IMR-90 (cell line): ENCODE measurements around the gene ZDHHC1. TPM values are rescaled to one million over a fixed set of nuclear protein-coding genes. Genes with fewer than 3 reads are reported as not detected.

Experiments used
- ATAC-seq: fragments of 200-7000 bp; cut with Tn5 transposase; 2 replicates; pipeline ENCODE4 v1.9.1; 2020; ENCODE audit warnings: low read depth, mild to moderate bottlenecking, moderate library complexity
- BruUV-seq: library from RNA; stranded (reverse); fragments of 400-500 nt; replicated peaks from 2 replicates; lab custom pipeline; 2021; lab: Mats Ljungman, UMichigan
- CTCF ChIA-PET: fragments of 300-600 bp; formaldehyde crosslinking; extraction: SDS; loops from one replicate; lab custom pipeline; 2021; ENCODE audit warnings: antibody characterized with exemption; lab: Yijun Ruan, JAX
- POLR2A ChIA-PET: fragments of 300-600 bp; sonication (Branson Sonifier 250); formaldehyde crosslinking; loops from one replicate; lab custom pipeline; 2022; ENCODE audit warnings: antibody characterized with exemption; ENCODE audit not compliant: unreplicated experiment; lab: Charles Lee
- DNase-seq: peaks from one replicate; pipeline ENCODE4 v3.0.0; 2013
- H2AFZ ChIP-seq: replicated peaks from 2 replicates; pipeline ENCODE3; 2013; ENCODE audit warnings: low read length, mild to moderate bottlenecking; ENCODE audit not compliant: poor library complexity
- H2AK5ac ChIP-seq: 2 replicates; pipeline ENCODE4 v1.6.1; 2013; ENCODE audit warnings: low read depth, low read length, inconsistent platforms
- H2AK9ac ChIP-seq: replicated peaks from 2 replicates; pipeline ENCODE3; 2013; ENCODE audit warnings: mild to moderate bottlenecking, low read depth, low read length, moderate library complexity; ENCODE audit not compliant: poor library complexity
- H2BK120ac ChIP-seq: 2 replicates; pipeline ENCODE4 v1.6.1; 2013; ENCODE audit warnings: low read depth, low read length, inconsistent platforms
- H2BK15ac ChIP-seq: 3 replicates; pipeline ENCODE4 v1.6.1; 2013; ENCODE audit warnings: low read depth, low read length, inconsistent platforms
- H2BK20ac ChIP-seq: 2 replicates; pipeline ENCODE4 v1.6.1; 2013; ENCODE audit warnings: low read depth, mild to moderate bottlenecking, inconsistent platforms, low read length, moderate library complexity
- H2BK5ac ChIP-seq: 2 replicates; pipeline ENCODE4 v1.6.1; 2013; ENCODE audit warnings: mild to moderate bottlenecking, low read depth, low read length, inconsistent platforms; ENCODE audit not compliant: poor library complexity, severe bottlenecking
- H3K14ac ChIP-seq: replicated peaks from 2 replicates; pipeline ENCODE4 v1.6.1; 2013; ENCODE audit warnings: low read depth, low read length, inconsistent platforms
- H3K18ac ChIP-seq: 2 replicates; pipeline ENCODE4 v1.6.1; 2013; ENCODE audit warnings: low read depth, low read length, control low read depth
- H3K23ac ChIP-seq: 2 replicates; pipeline ENCODE4 v1.6.1; 2013; ENCODE audit warnings: low read depth, low read length, inconsistent platforms
- H3K27ac ChIP-seq: 2 replicates; pipeline ENCODE4 v1.5.1; 2013; ENCODE audit warnings: mild to moderate bottlenecking, control low read depth, low read length; ENCODE audit not compliant: insufficient read depth
- H3K27me3 ChIP-seq: 2 replicates; pipeline ENCODE4 v1.6.1; 2013; ENCODE audit warnings: low read length; ENCODE audit not compliant: control insufficient read depth, insufficient read depth
- H3K36me3 ChIP-seq: 2 replicates; pipeline ENCODE4 v1.6.1; 2013; ENCODE audit warnings: low read length, mixed read lengths; ENCODE audit not compliant: control insufficient read depth, insufficient read depth
- H3K4ac ChIP-seq: 2 replicates; pipeline ENCODE4 v1.6.1; 2013; ENCODE audit warnings: low read depth, low read length, inconsistent platforms
- H3K4me1 ChIP-seq: 2 replicates; pipeline ENCODE4 v1.6.1; 2013; ENCODE audit warnings: low read length, mixed read lengths; ENCODE audit not compliant: control insufficient read depth, insufficient read depth
- H3K4me2 ChIP-seq: 2 replicates; pipeline ENCODE4 v1.6.1; 2013; ENCODE audit warnings: low read depth, mild to moderate bottlenecking, control low read depth, low read length, moderate library complexity
- H3K4me3 ChIP-seq: 2 replicates; pipeline ENCODE4 v1.5.1; 2013; ENCODE audit warnings: low read depth, mild to moderate bottlenecking, control low read depth, low read length, moderate library complexity; ENCODE audit not compliant: insufficient read depth
- H3K56ac ChIP-seq: 2 replicates; pipeline ENCODE4 v1.6.1; 2013; ENCODE audit warnings: low read length, inconsistent platforms; ENCODE audit not compliant: insufficient read depth; ENCODE audit errors: extremely low read depth
- H3K79me1 ChIP-seq, 2 experiments: 2 replicates each; pipeline ENCODE4 v1.6.1; 2013; ENCODE audit warnings: low read length in 2 of 2, inconsistent platforms in 1 of 2, low read depth in 1 of 2
- H3K9ac ChIP-seq: 2 replicates; pipeline ENCODE4 v1.6.1; 2013; ENCODE audit warnings: low read depth, low read length, control low read depth
- H3K9me1 ChIP-seq: 2 replicates; pipeline ENCODE4 v1.6.1; 2013; ENCODE audit warnings: low read length, inconsistent platforms; ENCODE audit not compliant: insufficient read depth
- H3K9me3 ChIP-seq: 2 replicates; pipeline ENCODE4 v1.6.1; 2013; ENCODE audit warnings: low read length; ENCODE audit not compliant: control insufficient read depth, insufficient read depth
- H4K20me1 ChIP-seq: 2 replicates; pipeline ENCODE4 v1.6.1; 2013; ENCODE audit warnings: low read length, inconsistent platforms; ENCODE audit not compliant: insufficient read depth
- H4K5ac ChIP-seq: 2 replicates; pipeline ENCODE4 v1.6.1; 2013; ENCODE audit warnings: mild to moderate bottlenecking, low read depth, low read length, control low read depth
- H4K8ac ChIP-seq, 2 experiments: 2 replicates each; pipeline ENCODE4 v1.6.1; 2013; ENCODE audit warnings: low read depth in 2 of 2, low read length in 2 of 2, control low read depth in 1 of 2, inconsistent platforms in 1 of 2
- H4K91ac ChIP-seq: 2 replicates; pipeline ENCODE4 v1.6.1; 2013; ENCODE audit warnings: low read depth, low read length, inconsistent platforms; ENCODE audit not compliant: insufficient read depth
- BHLHE40 ChIP-seq: fragments of 150-350 bp; IDR thresholded peaks from 2 replicates; pipeline ENCODE4 v1.6.1; 2016; ENCODE audit warnings: mild to moderate bottlenecking, low read depth, low read length
- CEBPB ChIP-seq: IDR thresholded peaks from 2 replicates; pipeline ENCODE4 v1.6.1; 2012; ENCODE audit warnings: low read depth, low read length, improper control_type of control experiment
- FOS ChIP-seq: fragments of 150-350 bp; IDR thresholded peaks from 2 replicates; pipeline ENCODE4 v1.6.1; 2016; ENCODE audit warnings: low read depth, low read length
- MAFK ChIP-seq: IDR thresholded peaks from 2 replicates; pipeline ENCODE4 v1.6.1; 2012; ENCODE audit warnings: low read depth, low read length, improper control_type of control experiment
- MXI1 ChIP-seq: IDR thresholded peaks from 2 replicates; pipeline ENCODE4 v1.6.1; 2012; ENCODE audit warnings: low read depth, mild to moderate bottlenecking, low read length, moderate library complexity, borderline replicate concordance
- POLR2A ChIP-seq: IDR thresholded peaks from 2 replicates; pipeline ENCODE4 v1.6.1; 2012; ENCODE audit warnings: mild to moderate bottlenecking, low read depth, low read length
- RAD21 ChIP-seq: IDR thresholded peaks from 2 replicates; pipeline ENCODE4 v1.6.1; 2012; ENCODE audit warnings: low read length, improper control_type of control experiment
- RFX5 ChIP-seq: IDR thresholded peaks from 2 replicates; pipeline ENCODE4 v1.8.0; 2012; ENCODE audit warnings: low read depth, mild to moderate bottlenecking, low read length, moderate library complexity
- WGBS, 2 experiments: methylation state at CpG; one replicate each; pipeline versions ENCODE4 v1.1.5 to v1.1.7; 2013; ENCODE audit warnings: missing lambda C conversion rate in 2 of 2; ENCODE audit not compliant: insufficient read length in 1 of 2; ENCODE audit errors: extremely low coverage in 2 of 2; 5-methylcytosine and 5-hydroxymethylcytosine counted together
- dilution Hi-C: fragments of 300-500 bp; cut with HindIII; formaldehyde crosslinking; loops from one replicate; pipeline ENCODE4 v1.14.3; 2018; ENCODE audit warnings: low sequenced_read_pairs; ENCODE audit not compliant: unreplicated experiment
- in situ Hi-C: fragments of 300-500 bp; cut with MboI; formaldehyde crosslinking; loops from 3 replicates; pipeline ENCODE4 v1.14.3; 2019; ENCODE audit warnings: low sequenced_read_pairs, inconsistent platforms, mixed read lengths
- intact Hi-C: fragments of 100-400 bp; cut with micrococcal nuclease; formaldehyde crosslinking; loops from 2 replicates; pipeline ENCODE4 v1.10.0; 2022
- polyA plus RNA-seq, 3 experiments: library from polyadenylated mRNA; depleted of rRNA; stranded (reverse); fragments of >200 nt; gene quantifications; 2 replicates each; pipeline ENCODE4 v1.2.3, GENCODE V29; 2012; ENCODE audit warnings: low replicate concordance in 1 of 3
- total RNA-seq: library from RNA; depleted of rRNA; stranded (reverse); fragments of >200 nt; gene quantifications from 2 replicates; pipeline ENCODE4 v1.2.3, GENCODE V29; 2012
- TF ChIP-seq, protein P1 (sequence below): conservative IDR thresholded peaks from 2 replicates; pipeline ENCODE4 v1.5.1; 2012; ENCODE audit warnings: mild to moderate bottlenecking, low read depth, low read length, improper control_type of control experiment
- TF ChIP-seq, protein P2 (sequence below): fragments of 150-350 bp; IDR thresholded peaks from 2 replicates; pipeline ENCODE4 v1.6.1; 2016; ENCODE audit warnings: low read depth, mild to moderate bottlenecking, low read length, moderate library complexity, borderline replicate concordance

The ZDHHC1 gene
- total and polyA plus RNA-seq, 2 of the 4 experiments (the other 2 are of a cell fraction) = 2.0 to 5.9 TPM

DNA sequence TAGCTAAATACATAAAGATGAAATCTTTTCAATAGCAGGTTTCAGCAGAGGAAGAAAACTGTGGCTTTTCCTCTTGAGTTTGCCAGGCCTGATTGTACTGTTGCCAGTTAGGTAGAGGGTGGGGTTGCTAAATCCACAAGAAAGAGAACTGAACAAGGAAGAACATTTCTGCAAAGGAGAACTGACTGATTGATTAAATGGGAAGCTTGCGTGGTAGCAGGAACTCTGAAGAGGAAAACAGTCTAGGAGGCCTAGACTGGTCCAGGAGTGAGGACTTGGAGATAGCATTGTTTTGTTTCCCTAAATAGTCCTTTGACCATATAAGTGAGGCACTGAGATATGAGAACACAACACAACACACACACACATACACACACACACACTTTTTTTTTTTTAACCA lies 70.9 kb downstream of the ZDHHC1 start:
- Histone ChIP-seq H3K27ac (no peak overlapping the region), H2BK20ac (no peak overlapping the region), H2BK15ac (no peak overlapping the region), H3K4me1 (no peaks in the 10 kb centered on the region), H3K36me3 (no peaks in the 10 kb centered on the region), H2AK9ac (no peak overlapping the region), H2BK120ac (no peak overlapping the region), H4K20me1 (no peaks in the 10 kb centered on the region), H2BK5ac (no peak overlapping the region), H4K5ac (no peak overlapping the region), H4K8ac (no peak overlapping the region), H3K27me3 (no peaks in the 10 kb centered on the region), H3K23ac (no peak overlapping the region), H3K9ac (no peak overlapping the region), H3K14ac (no peak overlapping the region), H3K4me3 (no peak overlapping the region), H3K4me2 (no peak overlapping the region), H2AFZ (no peak overlapping the region), H3K4ac (no peak overlapping the region), H3K9me3 (no peaks in the 10 kb centered on the region), H3K79me1 (no peaks in the 10 kb centered on the region), H3K56ac (no peak overlapping the region), H3K9me1 (no peaks in the 10 kb centered on the region), H3K18ac (no peak overlapping the region), H2AK5ac (no peak overlapping the region), H4K91ac (no peak overlapping the region)
- BruUV-seq = no TSS peak
- dilution Hi-C loops (no loop called here), in situ Hi-C loops (no loop called here), intact Hi-C loops (loop anchor here (5.0 kb wide), 2 partner anchors 37 to 122 kb away; no protein-coding TSS in a partner anchor)
- ChIA-PET CTCF (no interaction called here), POLR2A (no interaction called here)
- TF ChIP-seq FOS (no peak), CEBPB (no peak), MXI1 (no peak), RFX5 (no peak), RAD21 (no peak), MAFK (no peak), POLR2A (no peak), BHLHE40 (no peak)
- TF ChIP-seq, protein P1, sequence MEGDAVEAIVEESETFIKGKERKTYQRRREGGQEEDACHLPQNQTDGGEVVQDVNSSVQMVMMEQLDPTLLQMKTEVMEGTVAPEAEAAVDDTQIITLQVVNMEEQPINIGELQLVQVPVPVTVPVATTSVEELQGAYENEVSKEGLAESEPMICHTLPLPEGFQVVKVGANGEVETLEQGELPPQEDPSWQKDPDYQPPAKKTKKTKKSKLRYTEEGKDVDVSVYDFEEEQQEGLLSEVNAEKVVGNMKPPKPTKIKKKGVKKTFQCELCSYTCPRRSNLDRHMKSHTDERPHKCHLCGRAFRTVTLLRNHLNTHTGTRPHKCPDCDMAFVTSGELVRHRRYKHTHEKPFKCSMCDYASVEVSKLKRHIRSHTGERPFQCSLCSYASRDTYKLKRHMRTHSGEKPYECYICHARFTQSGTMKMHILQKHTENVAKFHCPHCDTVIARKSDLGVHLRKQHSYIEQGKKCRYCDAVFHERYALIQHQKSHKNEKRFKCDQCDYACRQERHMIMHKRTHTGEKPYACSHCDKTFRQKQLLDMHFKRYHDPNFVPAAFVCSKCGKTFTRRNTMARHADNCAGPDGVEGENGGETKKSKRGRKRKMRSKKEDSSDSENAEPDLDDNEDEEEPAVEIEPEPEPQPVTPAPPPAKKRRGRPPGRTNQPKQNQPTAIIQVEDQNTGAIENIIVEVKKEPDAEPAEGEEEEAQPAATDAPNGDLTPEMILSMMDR = no peak
- TF ChIP-seq, protein P2, sequence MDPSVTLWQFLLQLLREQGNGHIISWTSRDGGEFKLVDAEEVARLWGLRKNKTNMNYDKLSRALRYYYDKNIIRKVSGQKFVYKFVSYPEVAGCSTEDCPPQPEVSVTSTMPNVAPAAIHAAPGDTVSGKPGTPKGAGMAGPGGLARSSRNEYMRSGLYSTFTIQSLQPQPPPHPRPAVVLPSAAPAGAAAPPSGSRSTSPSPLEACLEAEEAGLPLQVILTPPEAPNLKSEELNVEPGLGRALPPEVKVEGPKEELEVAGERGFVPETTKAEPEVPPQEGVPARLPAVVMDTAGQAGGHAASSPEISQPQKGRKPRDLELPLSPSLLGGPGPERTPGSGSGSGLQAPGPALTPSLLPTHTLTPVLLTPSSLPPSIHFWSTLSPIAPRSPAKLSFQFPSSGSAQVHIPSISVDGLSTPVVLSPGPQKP = no peak
- no peak for DNase-seq
- 100% methylated on average over 1 of the region's 1 CpG; no CpG with 5 or more reads in 1 of the 2 experiments for WGBS, 2 experiments
- ATAC-seq = no peak
